Measurements from ENCODE around the gene NRTN.

- TF ChIP-seq CTCF (IDR thresholded peaks at IDR 0.05 in 8 of 11, conservative IDR thresholded peaks at IDR 0.05 in 3 of 11) (no peak), POLR2A (IDR thresholded peaks at IDR 0.05) (no peak)
Measured at GRCh38 chr19:5792224-5792623, 12.6 kb upstream of the NRTN start.

Measured in spleen (tissue), 7 donors.